Adipose tissue (tissue), 3 donors: ENCODE results near the gene PLEKHO1. TPM values are rescaled to one million over a fixed set of nuclear protein-coding genes. Genes with fewer than 3 reads are reported as not detected.
A peak's percentile ranks its signal among the peaks of the same experiment; 100 is the strongest.

Source experiments
- H3K27ac ChIP-seq: one replicate; pipeline ENCODE4 v1.5.1; 2013; ENCODE audit warnings: low read depth, low read length
- WGBS, 3 donors: extraction: QIAGEN DNeasy Blood & Tissue Kit; methylation state at CpG; one replicate each; pipeline ENCODE4 v1.1.7; 2013; 5-methylcytosine and 5-hydroxymethylcytosine counted together
- polyA plus RNA-seq, 3 donors: library from polyadenylated mRNA; stranded (reverse); fragments of 200-250 nt; gene quantifications; one replicate each; pipeline ENCODE4 v1.2.3, GENCODE V29; 2013
- donor health status: healthy with polysubstance abuse.
- donor health status: Bipolar disorder and iron deficiency.
- donor health status: healthy.

Gene PLEKHO1
- polyA plus RNA-seq, 3 donors: 4.1 to 39.6 (median 29.4) TPM

DNA sequence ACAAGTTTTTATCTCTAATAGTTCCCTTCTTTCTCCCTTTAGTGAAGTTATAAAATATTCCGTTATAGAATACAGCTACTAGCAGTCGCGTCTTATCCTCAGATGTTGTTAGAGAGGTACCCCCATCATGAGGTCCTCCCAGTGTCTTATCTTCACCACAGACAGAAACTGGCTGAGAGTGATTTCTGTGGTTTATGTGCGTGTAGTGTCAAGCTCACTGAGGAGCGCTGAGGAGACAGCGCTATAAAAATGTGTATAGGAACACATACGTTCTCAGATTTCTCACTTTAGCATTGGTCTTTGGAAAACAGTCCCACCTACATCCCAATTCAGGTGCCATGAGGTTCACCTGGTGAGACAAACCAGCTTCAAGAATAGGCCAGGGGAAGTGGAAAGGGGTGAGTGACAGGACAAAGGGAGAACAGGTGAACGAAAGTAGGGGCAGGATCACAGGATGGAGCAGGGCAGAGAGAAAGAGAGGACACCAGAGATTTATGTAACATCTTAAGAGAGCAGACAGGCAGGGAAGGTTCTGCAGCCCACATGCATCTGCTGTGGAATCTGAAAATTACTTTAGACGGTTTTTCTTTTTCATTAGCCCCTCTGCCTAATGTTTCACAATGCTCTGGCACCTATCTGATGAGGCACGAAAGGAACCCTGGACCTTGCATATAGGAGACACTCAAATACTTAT is 2.7 kb upstream of the PLEKHO1 start:
- H3K27ac ChIP-seq: no peak overlapping the region
- 74 to 91% (median 81%) methylated on average over 10 of the region's 10 CpGs for WGBS, 3 donors

DNA sequence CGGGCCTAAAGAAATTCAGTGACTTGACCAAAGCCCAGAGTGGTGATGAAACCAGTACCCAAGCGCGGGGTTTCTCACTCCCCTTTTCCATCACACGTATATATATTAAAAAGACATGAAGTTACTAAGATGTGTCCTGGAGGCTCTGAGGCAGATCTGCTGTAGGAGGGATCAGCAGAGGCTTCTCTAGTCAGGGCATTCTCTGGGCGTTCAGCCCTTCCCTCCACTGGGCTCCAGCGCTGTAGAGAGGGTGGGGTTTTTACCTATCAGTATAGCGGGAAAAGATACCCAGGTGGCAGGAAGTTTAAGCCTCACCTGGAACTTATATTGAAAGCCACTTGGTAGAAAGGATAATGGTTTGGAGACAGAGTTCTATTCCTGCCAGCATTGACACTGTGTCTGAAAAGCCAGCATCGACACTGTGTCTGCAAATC is 862 bp upstream of the PLEKHO1 start:
- H3K27ac ChIP-seq: no peak overlapping the region
- 47 to 52% (median 47%) methylated on average over 8 of the region's 8 CpGs for WGBS, 3 donors

DNA sequence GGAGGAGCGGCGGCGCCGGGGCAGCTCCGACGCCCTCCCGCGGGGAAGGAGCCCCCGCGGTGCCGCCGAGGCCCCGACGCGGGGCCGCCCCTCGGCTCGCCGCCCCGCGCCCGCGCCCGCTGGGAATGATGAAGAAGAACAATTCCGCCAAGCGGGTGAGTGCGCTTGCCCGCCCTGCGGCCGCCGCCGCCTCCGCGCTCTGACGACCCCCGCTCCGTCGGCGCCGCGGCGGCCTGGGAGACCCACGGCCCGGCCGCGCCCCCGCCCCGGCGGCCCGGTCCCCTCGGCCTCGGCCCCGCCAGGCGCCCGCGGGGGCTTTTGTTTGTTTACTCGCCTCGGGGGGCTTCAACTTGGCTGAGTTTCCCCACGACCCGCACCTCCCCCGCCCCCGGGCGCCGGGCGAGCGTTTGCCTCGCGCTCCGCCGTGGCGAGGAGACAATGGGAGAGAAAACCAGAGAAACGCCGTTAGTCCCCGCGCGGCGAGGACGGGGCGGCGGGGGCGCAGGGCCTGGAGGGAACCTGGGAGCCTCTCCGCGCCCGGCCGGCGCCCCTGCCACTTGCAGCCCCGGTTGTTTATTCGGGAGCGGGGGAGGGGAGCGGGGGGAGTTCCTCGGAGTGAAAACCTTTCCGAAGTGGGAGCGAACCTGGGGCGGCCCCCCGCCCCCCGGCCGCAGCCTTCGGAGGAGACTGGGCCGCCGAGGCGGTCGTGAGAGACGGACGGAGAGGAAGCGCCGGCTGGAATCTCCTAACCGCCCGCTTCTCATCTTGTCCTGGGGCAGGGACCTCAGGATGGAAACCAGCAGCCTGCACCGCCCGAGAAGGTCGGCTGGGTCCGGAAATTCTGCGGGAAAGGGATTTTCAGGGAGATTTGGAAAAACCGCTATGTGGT is 661 bp downstream of the PLEKHO1 start:
- WGBS, 3 donors: 0 to 5% (median 0%) methylated on average over 75 to 114 of the region's 114 CpGs
- H3K27ac ChIP-seq: peak overlapping the region; percentile 13

GRCh38 chr1:150151291-150152181 is 1.8 kb downstream of the PLEKHO1 start:
- H3K27ac ChIP-seq: no peak overlapping the region
- WGBS, 3 donors: 27 to 71% (median 28%) methylated on average over 15 of the region's 15 CpGs

DNA sequence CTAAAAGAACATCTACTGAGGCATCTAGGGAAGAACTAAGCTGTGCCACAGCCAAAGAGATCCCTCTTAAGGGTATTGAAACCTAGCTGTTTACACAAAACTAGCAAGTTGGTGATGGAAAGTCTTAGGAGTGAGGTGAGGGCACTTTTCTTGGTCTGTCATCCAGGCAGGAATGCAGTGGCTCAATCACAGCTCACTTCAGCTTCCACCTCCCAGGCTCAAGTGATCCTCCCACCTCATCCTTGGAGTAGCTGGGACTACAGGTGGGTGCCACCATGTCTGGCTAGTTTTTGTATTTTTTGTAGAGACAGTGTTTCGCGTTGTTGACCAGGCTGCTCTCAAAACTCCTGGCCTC is 2.4 kb downstream of the PLEKHO1 start:
- no peak overlapping the region for H3K27ac ChIP-seq
- WGBS, 3 donors: 75 to 78% (median 78%) methylated on average over 2 of the region's 2 CpGs

- no peak overlapping the region for H3K27ac ChIP-seq
- WGBS, 3 donors: 67 to 88% (median 72%) methylated on average over 8 of the region's 8 CpGs
Observed at GRCh38 chr1:150152772-150153456, 3.2 kb downstream of the PLEKHO1 start.

DNA sequence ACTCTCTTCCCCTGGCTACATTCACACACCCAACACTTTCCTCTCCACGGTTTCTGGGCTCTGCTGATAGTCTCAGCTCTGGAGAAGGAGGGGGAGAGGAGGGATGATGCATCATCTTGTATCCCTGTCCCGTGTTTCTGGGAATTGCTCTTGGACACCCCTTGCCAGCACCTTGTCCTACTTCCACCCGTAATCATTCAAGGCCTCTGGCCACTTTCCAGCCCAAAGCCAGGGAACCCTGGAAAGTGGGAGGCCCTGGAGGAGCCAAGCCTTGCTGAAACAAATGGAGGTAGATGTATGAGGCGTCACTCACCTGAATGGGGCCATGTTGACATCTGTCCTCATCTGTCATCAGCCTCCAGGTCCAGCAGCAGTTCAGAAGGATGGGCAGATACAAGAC is 4.4 kb downstream of the PLEKHO1 start:
- no peak overlapping the region for H3K27ac ChIP-seq
- 55 to 61% (median 55%) methylated on average over 4 of the region's 4 CpGs for WGBS, 3 donors

- no peak overlapping the region for H3K27ac ChIP-seq
- WGBS, 3 donors: 90 to 92% (median 91%) methylated on average over 13 of the region's 13 CpGs
Observed at GRCh38 chr1:150155413-150156071, 5.8 kb downstream of the PLEKHO1 start.

- WGBS, 3 donors: 82 to 87% (median 83%) methylated on average over 16 of the region's 16 CpGs
- no peak overlapping the region for H3K27ac ChIP-seq
Observed at GRCh38 chr1:150156868-150157603, 7.3 kb downstream of the PLEKHO1 start.

GRCh38 chr1:150159550-150159949 is 9.8 kb downstream of the PLEKHO1 start:
- H3K27ac ChIP-seq: no peak overlapping the region
- 55 to 83% (median 56%) methylated on average over 8 of the region's 8 CpGs for WGBS, 3 donors

- 49 to 75% (median 53%) methylated on average over 6 to 7 of the region's 7 CpGs for WGBS, 3 donors
- no peak overlapping the region for H3K27ac ChIP-seq
Observed at GRCh38 chr1:150160964-150161621, 11.4 kb downstream of the PLEKHO1 start.

DNA sequence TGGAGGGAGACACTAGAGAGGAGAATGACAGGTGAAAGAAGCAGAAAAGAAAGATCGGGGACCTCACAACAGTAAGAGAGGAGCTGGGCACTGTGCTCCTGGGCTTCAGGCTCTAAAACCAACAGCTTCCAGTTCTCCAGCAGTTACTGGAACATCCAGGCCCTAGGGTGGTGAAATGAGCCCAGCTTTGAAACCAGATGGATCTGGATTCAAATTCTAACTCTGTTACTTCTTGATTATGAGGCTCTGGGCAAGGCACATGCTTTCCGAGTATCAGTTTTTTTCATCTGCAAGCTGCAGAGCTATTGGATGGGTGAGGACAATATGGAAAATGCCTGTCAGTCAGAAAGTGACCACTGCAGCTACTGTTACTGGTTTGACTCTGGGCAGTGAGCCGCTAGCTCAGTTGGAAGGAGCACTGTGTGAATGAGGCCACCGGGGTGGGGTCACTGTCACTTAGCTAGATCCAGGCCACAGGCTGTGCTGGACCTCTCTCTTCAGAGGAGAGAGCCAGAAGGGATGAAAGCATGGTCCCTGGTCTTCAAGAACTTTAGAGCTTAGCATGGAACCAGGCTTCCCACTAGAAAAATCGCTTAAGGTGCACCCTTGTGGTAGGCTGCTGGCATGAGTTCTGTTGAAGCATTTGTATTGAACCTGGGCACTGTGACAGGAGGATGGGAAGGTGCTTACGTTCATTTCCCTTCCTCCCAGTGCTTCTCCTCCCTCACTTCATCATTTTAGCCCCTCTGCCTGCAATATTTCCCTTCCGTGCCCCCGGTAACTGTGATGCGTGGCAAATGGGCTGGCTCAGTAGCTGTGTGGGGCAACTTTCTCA is 12.2 kb downstream of the PLEKHO1 start:
- peak overlapping the region; percentile 19 for H3K27ac ChIP-seq
- WGBS, 3 donors: 58 to 72% (median 62%) methylated on average over 9 of the region's 9 CpGs

GRCh38 chr1:150162582-150162861 is 12.8 kb downstream of the PLEKHO1 start:
- H3K27ac ChIP-seq: peak overlapping the region; percentile 19
- 30 to 51% (median 31%) methylated on average over 4 of the region's 4 CpGs for WGBS, 3 donors

DNA sequence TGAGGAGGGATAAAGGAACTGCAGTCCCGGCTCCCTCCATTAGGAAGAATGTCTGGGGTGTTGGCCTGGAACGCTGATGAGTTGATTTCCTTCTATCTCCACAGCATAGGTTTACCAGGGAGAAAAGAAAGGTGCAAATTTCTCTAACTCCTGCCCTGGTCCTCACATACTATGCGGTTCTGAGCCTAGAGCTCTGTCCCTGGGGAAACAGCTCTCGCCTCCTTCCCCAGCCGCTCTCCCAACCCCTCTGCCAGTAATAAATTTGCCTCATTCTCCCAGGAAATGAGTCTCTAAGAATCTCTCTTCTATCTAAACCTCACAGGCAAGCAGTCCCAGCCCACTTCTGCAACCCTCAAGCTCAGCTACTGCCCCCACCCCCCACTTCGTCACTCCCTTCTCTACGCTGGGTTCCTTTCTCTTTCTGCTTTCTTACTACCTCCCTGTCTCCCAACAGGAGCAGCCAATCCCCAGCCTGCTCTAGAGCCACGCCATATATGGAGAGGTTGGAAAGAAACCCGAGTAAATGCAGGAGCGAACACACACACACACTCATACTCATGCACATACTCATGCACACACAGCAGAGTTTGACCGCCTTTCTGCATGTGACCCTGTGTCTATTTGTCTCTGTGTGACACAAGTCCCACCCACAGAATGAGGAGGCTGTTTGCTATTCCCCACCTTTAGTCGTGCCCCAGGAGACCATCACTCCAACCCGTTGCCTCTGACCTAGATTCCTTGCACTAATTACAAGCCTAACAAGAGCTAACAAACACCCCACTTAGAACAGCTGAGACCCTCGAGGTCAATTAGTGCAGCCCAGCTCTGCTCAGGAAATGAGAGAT is 13.4 kb downstream of the PLEKHO1 start:
- WGBS, 3 donors: 11 to 15% (median 13%) methylated on average over 14 of the region's 14 CpGs
- peak overlapping the region; percentile 19 for H3K27ac ChIP-seq

- no peak overlapping the region for H3K27ac ChIP-seq
- 86 to 93% (median 89%) methylated on average over 5 of the region's 5 CpGs for whole genome bisulfite sequencing, 3 donors
Observed at GRCh38 chr1:150164224-150164623, 14.5 kb downstream of the PLEKHO1 start.
